Tibial nerve (tissue), 4 donors: ENCODE measurements around the gene PROCA1. TPM values are rescaled to one million over a fixed set of nuclear protein-coding genes. Genes with fewer than 3 reads are reported as not detected.
A peak's percentile ranks its signal among the peaks of the same experiment; 100 is the strongest.

Experiments used
- DNase-seq, 2 donors: peaks; one replicate each; pipeline ENCODE4 v3.0.0-alpha.2; 2019; ENCODE audit warnings: low spot score in 2 of 2
- H3K27ac ChIP-seq, 4 donors: fragments of 200-600 bp; sonication (generic) in 3 of 4; one replicate each; pipeline ENCODE4 v1.5.1; 2017 to 2019; ENCODE audit warnings: mild to moderate bottlenecking in 1 of 4
- H3K27me3 ChIP-seq, 2 donors: fragments of 200-600 bp; sonication (generic) in 1 of 2; one replicate each; pipeline versions ENCODE4 v1.5.1 to v1.6.0; 2017 to 2019
- H3K36me3 ChIP-seq, 3 donors: fragments of 200-600 bp; sonication (generic); one replicate each; pipeline ENCODE4 v1.5.1; 2018 to 2019
- H3K4me1 ChIP-seq, 4 donors: fragments of 200-600 bp; sonication (generic) in 3 of 4; one replicate each; pipeline ENCODE4 v1.5.1; 2017 to 2019
- H3K4me3 ChIP-seq, 4 donors: fragments of 200-600 bp; sonication (generic) in 3 of 4; one replicate each; pipeline ENCODE4 v1.5.1; 2017 to 2019; ENCODE audit warnings: mild to moderate bottlenecking in 1 of 4, moderate library complexity in 1 of 4
- H3K9me3 ChIP-seq, 4 donors: fragments of 200-600 bp; sonication (generic) in 3 of 4; one replicate each; pipeline ENCODE4 v1.5.1; 2017 to 2019
- EP300 ChIP-seq, 2 donors: sonication (generic); formaldehyde crosslinking; IDR thresholded peaks; one replicate each; pipeline ENCODE4 v1.6.1; 2017; ENCODE audit warnings: antibody characterized with exemption in 2 of 2, mild to moderate bottlenecking in 1 of 2
- POLR2A ChIP-seq, 2 donors: fragments of 450-650 bp; IDR thresholded peaks; one replicate each; pipeline ENCODE4 v1.6.1; 2017; ENCODE audit warnings: antibody characterized with exemption in 2 of 2, mild to moderate bottlenecking in 2 of 2, moderate library complexity in 2 of 2
- WGBS, 2 donors: methylation state at CpG; one replicate each; pipeline ENCODE4 v1.1.5; 2018; 5-methylcytosine and 5-hydroxymethylcytosine counted together
- total RNA-seq, 4 donors: library from RNA; depleted of rRNA; stranded (reverse); fragments of >200 nt; gene quantifications; one replicate each; pipeline ENCODE4 v1.1.0, GENCODE V29; 2016
- TF ChIP-seq, protein P1 (sequence below), 5 experiments: fragments of 200-600 bp in 3 of 5; fragments of 450-650 bp in 2 of 5; sonication (generic) in 3 of 5; IDR thresholded peaks; one replicate each; pipeline ENCODE4 v1.5.1; 2016 to 2019; ENCODE audit warnings: antibody characterized with exemption in 5 of 5, mild to moderate bottlenecking in 3 of 5, moderate library complexity in 2 of 5

PROCA1 gene
- total RNA-seq, 4 donors from 2014 or later: 2.1 to 6.3 (median 4.6) TPM

DNA sequence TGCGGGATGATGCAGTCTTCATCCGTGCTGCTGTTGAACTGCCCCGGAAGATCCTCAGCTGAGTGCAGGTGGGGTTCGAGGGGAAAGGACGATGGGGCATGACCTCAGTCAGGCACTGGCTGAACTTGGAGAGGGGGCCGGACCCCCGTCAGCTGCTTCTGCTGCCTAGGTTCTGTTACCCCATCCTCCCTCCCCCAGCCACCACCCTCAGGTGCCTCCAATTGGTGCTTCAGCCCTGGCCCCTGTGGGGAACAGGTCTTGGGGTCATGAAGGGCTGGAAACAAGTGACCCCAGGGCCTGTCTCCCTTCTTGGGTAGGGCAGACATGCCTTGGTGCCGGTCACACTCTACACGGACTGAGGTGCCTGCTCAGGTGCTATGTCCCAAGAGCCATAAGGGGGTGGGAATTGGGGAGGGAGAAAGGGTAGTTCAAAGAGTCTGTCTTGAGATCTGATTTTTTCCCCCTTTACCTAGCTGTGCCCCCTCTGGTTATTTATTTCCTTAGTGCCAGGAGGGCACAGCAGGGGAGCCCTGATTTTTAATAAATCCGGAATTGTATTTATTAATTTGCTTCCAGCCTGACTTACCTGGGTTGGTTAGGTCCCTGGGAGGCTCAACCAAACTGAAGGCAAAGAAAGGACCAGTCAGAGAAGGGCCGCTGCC lies 38.0 kb upstream of the PROCA1 start:
- no peak for DNase-seq
- peaks cover 0 to 62% (median 28%) of the 10 kb centered on the region in 4 donors for H3K4me1 ChIP-seq
- peaks cover 0 to 49% (median 0%) of the 10 kb centered on the region in 3 donors for H3K36me3 ChIP-seq
- H3K9me3 ChIP-seq: no peaks in the 10 kb centered on the region
- WGBS, 2 donors: 40 to 60% methylated on average over 9 to 11 of the region's 11 CpGs
- no peaks in the 10 kb centered on the region for H3K27me3 ChIP-seq
- TF ChIP-seq, protein P1, sequence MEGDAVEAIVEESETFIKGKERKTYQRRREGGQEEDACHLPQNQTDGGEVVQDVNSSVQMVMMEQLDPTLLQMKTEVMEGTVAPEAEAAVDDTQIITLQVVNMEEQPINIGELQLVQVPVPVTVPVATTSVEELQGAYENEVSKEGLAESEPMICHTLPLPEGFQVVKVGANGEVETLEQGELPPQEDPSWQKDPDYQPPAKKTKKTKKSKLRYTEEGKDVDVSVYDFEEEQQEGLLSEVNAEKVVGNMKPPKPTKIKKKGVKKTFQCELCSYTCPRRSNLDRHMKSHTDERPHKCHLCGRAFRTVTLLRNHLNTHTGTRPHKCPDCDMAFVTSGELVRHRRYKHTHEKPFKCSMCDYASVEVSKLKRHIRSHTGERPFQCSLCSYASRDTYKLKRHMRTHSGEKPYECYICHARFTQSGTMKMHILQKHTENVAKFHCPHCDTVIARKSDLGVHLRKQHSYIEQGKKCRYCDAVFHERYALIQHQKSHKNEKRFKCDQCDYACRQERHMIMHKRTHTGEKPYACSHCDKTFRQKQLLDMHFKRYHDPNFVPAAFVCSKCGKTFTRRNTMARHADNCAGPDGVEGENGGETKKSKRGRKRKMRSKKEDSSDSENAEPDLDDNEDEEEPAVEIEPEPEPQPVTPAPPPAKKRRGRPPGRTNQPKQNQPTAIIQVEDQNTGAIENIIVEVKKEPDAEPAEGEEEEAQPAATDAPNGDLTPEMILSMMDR (IDR thresholded peaks at IDR 0.05): no peak
- TF ChIP-seq EP300 (IDR thresholded peaks at IDR 0.05) (no peak), POLR2A (IDR thresholded peaks at IDR 0.05) (no peak)
- peak overlapping the region in 3 of 4 donors; percentile 52 to 72 (median 61) for H3K27ac ChIP-seq
- no peak overlapping the region for H3K4me3 ChIP-seq

DNA sequence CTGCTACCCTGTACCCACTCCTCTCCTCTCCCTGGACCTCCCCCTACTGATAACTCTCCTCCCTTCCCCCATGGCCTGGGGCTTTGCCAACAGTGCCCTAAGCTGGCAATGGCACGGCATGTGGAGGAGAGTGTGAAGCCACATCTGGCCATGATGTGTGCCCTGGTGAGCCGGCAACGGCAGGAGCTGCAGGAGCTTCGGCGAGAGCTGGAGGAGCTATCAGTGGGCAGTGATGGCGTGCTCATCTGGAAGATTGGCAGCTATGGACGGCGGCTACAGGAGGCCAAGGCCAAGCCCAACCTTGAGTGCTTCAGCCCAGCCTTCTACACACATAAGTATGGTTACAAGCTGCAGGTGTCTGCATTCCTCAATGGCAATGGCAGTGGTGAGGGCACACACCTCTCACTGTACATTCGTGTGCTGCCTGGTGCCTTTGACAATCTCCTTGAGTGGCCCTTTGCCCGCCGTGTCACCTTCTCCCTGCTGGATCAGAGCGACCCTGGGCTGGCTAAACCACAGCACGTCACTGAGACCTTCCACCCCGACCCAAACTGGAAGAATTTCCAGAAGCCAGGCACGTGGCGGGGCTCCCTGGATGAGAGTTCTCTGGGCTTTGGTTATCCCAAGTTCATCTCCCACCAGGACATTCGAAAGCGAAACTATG lies 37.3 kb upstream of the PROCA1 start:
- DNase-seq: no peak
- H3K4me3 ChIP-seq: no peak overlapping the region
- 58 to 66% methylated on average over 17 to 18 of the region's 18 CpGs for WGBS, 2 donors

DNA sequence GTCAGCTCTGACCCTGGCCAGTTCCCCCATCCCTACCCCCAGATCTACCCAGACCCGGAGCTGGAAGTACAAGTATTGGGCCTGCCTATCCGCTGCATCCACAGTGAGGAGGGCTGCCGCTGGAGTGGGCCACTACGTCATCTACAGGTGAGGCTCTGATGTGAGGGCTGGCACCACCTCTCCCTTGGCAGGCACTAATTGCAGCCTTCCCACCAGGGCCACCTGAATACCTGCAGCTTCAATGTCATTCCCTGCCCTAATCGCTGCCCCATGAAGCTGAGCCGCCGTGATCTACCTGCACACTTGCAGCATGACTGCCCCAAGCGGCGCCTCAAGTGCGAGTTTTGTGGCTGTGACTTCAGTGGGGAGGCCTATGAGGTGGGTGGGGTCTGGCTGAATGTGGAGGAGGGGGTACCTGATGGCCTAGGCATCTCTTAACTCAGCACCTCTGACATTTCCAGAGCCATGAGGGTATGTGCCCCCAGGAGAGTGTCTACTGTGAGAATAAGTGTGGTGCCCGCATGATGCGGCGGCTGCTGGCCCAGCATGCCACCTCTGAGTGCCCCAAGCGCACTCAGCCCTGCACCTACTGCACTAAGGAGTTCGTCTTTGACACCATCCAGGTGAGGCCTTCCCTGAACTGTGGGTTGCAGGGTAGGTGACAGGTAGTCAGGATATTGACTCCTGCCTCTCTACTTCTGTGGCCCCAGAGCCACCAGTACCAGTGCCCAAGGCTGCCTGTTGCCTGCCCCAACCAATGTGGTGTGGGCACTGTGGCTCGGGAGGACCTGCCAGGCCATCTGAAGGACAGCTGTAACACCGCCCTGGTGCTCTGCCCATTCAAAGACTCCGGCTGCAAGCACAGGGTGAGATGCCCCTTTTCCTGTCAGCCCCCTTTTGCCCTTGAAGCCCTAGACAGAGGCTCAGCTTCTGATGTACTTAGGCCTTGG lies 36.4 kb upstream of the PROCA1 start:
- DNase-seq: no peak

More for the DNA sequence above, 37.3 kb upstream of the PROCA1 start:
- H3K4me1 ChIP-seq: peaks cover 0 to 64% (median 28%) of the 10 kb centered on the region in 4 donors
- H3K27ac ChIP-seq: peak overlapping the region in 3 of 4 donors; percentile 52 to 93 (median 72)
- H3K36me3 ChIP-seq: peaks cover 0 to 49% (median 0%) of the 10 kb centered on the region in 3 donors
- no peak for TF ChIP-seq POLR2A (IDR thresholded peaks at IDR 0.05)
- TF ChIP-seq, protein P1 (IDR thresholded peaks at IDR 0.05): no peak
- TF ChIP-seq EP300 (IDR thresholded peaks at IDR 0.05): no peak
- no peaks in the 10 kb centered on the region for H3K9me3 ChIP-seq
- no peaks in the 10 kb centered on the region for H3K27me3 ChIP-seq

DNA sequence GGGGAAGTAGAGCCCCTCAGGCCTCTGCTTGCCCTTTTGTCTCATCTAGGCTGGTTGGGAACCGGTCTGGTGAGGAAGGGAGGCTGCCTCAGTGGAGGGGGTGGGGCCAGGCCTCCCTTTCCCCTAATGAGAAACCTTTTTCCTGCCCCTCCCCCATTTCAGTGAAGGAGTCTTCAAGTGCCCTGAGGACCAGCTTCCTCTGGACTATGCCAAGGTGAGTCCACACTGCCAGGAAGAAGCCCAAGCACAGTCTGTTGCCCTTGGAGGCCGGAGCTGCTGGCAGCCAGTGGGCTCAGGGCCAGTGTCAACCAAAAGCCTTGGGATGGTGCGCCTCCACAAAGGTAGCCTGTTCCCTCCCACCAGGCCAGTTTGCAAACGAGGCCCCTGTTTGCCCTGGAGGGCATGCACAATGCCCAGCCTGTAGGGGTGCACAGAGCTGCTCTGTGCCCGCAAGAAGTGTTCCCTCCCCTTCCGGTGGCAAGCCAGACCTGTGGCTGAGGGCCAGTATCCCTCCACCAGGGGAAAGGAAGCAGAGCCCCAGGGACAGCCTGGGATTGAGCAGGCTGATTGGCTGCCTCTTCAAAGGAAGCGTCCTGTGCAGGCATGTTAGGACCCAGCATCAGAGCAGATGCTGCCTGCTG lies 35.5 kb upstream of the PROCA1 start:
- Histone ChIP-seq H3K4me1 (peaks cover 0 to 76% (median 37%) of the 10 kb centered on the region in 4 donors), H3K27ac (peak overlapping the region; percentile 93 to 100 (median 98)), H3K4me3 (peak overlapping the region in 1 of 4 donors; percentile 63), H3K36me3 (peaks cover 0 to 45% (median 0%) of the 10 kb centered on the region in 3 donors), H3K27me3 (no peaks in the 10 kb centered on the region), H3K9me3 (no peaks in the 10 kb centered on the region)
- 26 to 42% methylated on average over 5 to 6 of the region's 7 CpGs for WGBS, 2 donors
- DNase-seq: no peak
- TF ChIP-seq, protein P1 (IDR thresholded peaks at IDR 0.05): no peak
- no peak for TF ChIP-seq EP300 (IDR thresholded peaks at IDR 0.05)
- TF ChIP-seq POLR2A (IDR thresholded peaks at IDR 0.05): no peak

More for the DNA sequence above, 36.4 kb upstream of the PROCA1 start:
- 81 to 83% methylated on average over 12 to 16 of the region's 18 CpGs for WGBS, 2 donors
- H3K4me3 ChIP-seq: no peak overlapping the region
- H3K27ac ChIP-seq: peak overlapping the region in 3 of 4 donors; percentile 93 to 100 (median 99)
- H3K9me3 ChIP-seq: no peaks in the 10 kb centered on the region
- H3K36me3 ChIP-seq: peaks cover 0 to 49% (median 0%) of the 10 kb centered on the region in 3 donors
- H3K4me1 ChIP-seq: peaks cover 0 to 69% (median 32%) of the 10 kb centered on the region in 4 donors
- no peaks in the 10 kb centered on the region for H3K27me3 ChIP-seq
- TF ChIP-seq, protein P1 (IDR thresholded peaks at IDR 0.05): no peak
- no peak for TF ChIP-seq POLR2A (IDR thresholded peaks at IDR 0.05)
- TF ChIP-seq EP300 (IDR thresholded peaks at IDR 0.05): no peak
